Measurements from ENCODE around the gene MAP7D1. TPM values are rescaled to one million over a fixed set of nuclear protein-coding genes. Genes with fewer than 3 reads are reported as not detected.

MAP7D1 gene
- 114 and 180 TPM in 2 replicates for total RNA-seq (ENCODE audit: low replicate concordance)

DNA sequence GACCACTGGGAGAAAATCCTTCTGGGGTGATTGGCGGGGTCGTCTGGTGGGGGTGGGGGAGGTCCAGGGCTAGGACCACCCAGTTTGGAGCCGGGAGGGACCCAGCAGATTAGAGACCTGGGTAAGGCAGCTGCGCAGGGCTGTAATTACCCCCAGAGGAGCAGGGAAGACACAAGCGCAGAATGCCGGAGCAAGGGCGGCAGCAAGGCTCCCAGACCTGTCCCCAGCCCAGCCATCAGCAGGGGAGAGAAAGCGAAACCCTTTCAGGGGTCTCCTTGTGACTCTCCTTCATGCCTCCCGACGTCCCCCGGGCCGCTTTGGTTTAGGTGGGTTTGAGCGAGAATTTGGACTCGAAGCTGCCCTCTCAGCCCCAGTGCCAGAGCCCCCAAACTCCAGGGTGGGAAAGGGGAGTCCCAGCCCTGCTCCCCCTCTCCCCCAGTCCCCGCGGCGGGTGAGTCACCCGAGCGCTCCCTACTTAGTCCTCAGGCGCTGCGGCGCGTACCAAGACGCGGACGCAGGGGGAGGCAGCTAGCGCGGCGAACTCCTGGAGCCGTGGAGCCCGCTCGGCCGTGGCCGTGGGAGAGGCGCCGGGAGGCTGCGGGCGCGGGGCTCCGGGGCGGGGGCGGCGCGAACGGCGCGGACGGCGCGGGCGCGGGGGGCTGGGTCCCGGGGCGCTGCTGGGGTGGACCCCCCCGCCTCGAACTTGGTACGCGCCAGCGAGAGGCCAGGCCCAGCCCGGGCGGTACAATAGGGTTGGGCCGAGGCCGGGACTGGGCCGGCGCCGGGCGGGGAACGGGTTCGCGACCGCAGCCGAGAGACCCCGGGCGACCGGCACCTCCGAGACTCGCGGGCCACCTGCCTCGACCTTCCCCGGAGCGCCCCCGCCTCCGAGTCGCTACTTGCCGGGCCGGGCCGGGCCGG is at the start of gene MAP7D1:
Gene MAP7D1, plus strand, starts transcription at position 753 of the 921 bp plus-strand sequence. CDS start 258 bp downstream, outside the sequence.
- TF ChIP-seq CTCF (IDR thresholded peaks at IDR 0.05; ENCODE audit: insufficient read depth, low read length): no peak
- peak; percentile 79 for DNase-seq (ENCODE audit: low read depth)
- peak within 1 kb of the TSS; percentile 92 for H3K4me3 ChIP-seq (ENCODE audit: low read depth, low read length)

DNA sequence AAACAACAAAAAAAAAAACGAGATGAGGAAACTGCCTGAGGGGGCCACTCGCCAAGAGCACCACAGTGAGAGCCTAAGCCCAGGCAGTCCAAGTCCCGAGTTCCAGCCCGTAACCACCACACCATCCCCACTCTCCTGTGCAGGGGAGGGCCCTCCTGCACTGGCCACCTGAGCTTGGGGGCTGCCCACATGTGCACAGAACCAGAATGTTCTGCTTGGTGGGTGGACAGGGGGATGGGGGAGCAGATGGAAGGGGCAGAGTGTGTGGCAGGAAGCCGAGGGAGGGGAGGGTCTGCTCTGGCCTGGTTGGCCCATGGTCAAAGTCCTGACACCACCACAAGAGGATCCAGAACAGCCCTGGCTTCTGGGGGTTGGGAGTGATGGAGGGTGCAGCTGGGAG is 49.7 kb upstream of the MAP7D1 start:
- no peak for TF ChIP-seq CTCF (IDR thresholded peaks at IDR 0.05; ENCODE audit: insufficient read depth, low read length)
- no peak overlapping the region for H3K4me3 ChIP-seq (ENCODE audit: low read depth, low read length)
- DNase-seq (ENCODE audit: low read depth): no peak

GRCh38 chr1:36107394-36107793 is 48.6 kb upstream of the MAP7D1 start:
- H3K4me3 ChIP-seq (ENCODE audit: low read depth, low read length): no peak overlapping the region
- TF ChIP-seq CTCF (IDR thresholded peaks at IDR 0.05; ENCODE audit: insufficient read depth, low read length): no peak
- DNase-seq (ENCODE audit: low read depth): peak; percentile 39

- DNase-seq (ENCODE audit: low read depth): peak; percentile 21
- TF ChIP-seq CTCF (IDR thresholded peaks at IDR 0.05; ENCODE audit: insufficient read depth, low read length): no peak
- no peak overlapping the region for H3K4me3 ChIP-seq (ENCODE audit: low read depth, low read length)
Measured at GRCh38 chr1:36108314-36108713, 47.6 kb upstream of the MAP7D1 start.

DNA sequence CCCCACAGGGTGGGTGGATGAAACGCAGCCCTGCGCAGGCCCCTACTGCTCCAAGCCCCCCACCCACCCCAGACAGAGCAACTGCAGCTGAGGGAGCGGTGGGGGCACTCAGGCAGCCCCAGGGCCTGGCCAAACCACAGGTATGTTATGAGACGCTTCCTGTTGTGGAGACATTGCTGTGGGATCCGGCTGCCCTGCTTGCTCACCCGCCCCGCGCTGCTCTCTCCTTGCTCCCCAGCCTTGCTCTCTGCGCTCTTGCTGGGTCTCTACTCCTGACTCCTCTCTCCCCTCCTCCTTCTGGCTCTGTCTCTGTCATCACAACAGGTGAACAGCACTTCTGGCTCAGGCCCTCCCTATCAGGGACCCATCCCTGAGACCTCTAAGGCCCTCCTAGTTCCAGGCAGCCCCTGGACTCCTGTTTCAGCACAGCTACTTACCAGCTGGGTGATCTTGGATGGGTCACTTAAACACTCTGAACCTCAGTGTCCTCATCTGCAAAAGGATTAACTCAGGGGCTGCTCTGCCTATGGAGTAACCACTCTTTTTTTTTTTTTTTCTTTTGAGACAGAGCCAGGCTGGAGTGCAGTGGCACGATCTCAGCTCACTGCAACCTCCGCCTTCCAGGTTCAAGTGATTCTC is 46.8 kb upstream of the MAP7D1 start:
- no peak for TF ChIP-seq CTCF (IDR thresholded peaks at IDR 0.05; ENCODE audit: insufficient read depth, low read length)
- H3K4me3 ChIP-seq (ENCODE audit: low read depth, low read length): no peak overlapping the region
- peak; percentile 55 for DNase-seq (ENCODE audit: low read depth)

DNA sequence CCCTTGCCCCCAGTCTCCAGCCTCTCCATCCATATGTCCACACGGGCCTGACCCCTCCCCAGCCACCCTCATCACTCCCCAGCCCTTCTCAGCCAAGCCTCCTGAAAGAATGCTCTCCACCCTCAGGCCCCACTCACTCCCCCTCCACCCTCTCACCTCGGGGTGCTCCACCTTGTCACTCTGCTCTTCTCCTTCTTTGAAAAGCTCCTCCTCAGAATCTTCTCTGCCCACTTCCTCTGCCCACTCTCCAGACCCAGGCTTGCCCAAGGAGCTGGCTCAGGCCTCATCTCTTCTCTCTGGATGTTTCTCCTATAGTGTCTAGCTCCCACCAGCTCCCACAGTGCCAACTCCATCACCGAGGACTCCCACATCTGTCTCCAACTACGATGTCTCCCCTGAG is 44.8 kb upstream of the MAP7D1 start:
- DNase-seq (ENCODE audit: low read depth): no peak
- no peak for TF ChIP-seq CTCF (IDR thresholded peaks at IDR 0.05; ENCODE audit: insufficient read depth, low read length)
- no peak overlapping the region for H3K4me3 ChIP-seq (ENCODE audit: low read depth, low read length)

Measured in fibroblast of the aortic adventitia (primary cell).